HG02759 (cell line): Measurements from ENCODE around the gene DNAJB7.
"Not testable (repeated sequence)": the region's sequence is repeated elsewhere in the genome, so short reads cannot be mapped to it uniquely, and the experiment has no call there.

Experiments used
- ATAC-seq: cut with Tn5 transposase; IDR thresholded peaks from one replicate; pipeline ENCODE4 v1.9.1; 2021; ENCODE audit warnings: mild to moderate bottlenecking, moderate library complexity; ENCODE audit not compliant: unreplicated experiment

Gene DNAJB7

GRCh38 chr22:40845816-40846215, 16.1 kb downstream of the DNAJB7 start:
- ATAC-seq: not testable (repeated sequence)

DNA sequence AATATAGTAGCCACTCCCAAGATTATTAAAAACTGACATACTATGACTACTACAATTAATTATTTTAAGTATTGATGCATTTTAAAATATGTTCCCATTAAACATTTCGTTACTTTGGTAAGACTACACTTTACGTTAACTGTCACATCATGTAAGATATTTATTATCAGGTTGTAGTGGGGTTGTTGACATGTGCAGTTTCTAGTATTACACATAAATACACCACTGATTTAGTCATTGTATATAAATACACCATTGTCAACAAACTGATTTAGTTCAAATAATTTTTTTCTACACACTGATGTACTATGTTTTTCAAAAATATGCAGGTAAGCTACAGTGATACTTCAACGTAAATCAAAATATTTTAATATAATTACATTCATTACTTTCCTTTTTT, 17.0 kb downstream of the DNAJB7 start:
- no peak for ATAC-seq

GRCh38 chr22:40838486-40838885, 23.4 kb downstream of the DNAJB7 start:
- no peak for ATAC-seq

DNA sequence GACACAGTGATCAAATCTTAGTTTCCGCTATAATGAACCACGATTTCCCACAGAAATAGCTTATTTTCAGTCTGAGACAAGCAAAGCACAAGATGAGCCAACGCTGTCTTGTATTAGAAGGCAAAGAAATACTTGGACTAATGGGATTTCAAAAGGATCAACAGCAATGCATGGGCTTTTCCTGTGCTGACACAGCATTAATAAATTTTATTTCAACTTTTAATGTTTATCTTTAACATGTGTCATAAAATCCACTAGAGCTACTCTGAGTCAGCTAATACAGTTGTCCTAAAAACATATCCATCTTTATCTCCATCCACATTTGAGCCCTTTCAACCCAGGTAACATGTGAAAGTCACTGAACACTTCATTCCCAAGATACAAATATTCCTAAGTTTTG, 27.3 kb downstream of the DNAJB7 start:
- no peak for ATAC-seq

DNA sequence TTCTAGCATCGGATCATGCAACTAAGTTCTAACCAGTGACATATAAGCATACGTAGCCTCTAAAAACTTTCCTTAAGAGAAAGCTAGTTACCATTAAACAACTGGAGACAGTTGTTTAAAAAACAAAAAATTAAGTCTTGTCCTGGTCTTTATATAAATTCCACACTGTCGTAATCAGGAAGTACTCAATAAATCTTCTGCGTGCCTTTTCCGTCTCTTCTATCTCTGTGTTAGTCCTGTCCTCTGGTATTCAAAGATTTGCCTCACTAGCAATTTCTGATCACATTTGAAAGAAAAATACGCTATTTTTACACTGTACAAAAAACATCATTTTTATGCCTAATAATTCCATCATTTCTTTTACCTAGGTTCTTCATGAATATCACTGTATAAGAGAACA, 32.8 kb downstream of the DNAJB7 start:
- no peak for ATAC-seq

GRCh38 chr22:40826984-40827741, 34.8 kb downstream of the DNAJB7 start:
- ATAC-seq: no peak

DNA sequence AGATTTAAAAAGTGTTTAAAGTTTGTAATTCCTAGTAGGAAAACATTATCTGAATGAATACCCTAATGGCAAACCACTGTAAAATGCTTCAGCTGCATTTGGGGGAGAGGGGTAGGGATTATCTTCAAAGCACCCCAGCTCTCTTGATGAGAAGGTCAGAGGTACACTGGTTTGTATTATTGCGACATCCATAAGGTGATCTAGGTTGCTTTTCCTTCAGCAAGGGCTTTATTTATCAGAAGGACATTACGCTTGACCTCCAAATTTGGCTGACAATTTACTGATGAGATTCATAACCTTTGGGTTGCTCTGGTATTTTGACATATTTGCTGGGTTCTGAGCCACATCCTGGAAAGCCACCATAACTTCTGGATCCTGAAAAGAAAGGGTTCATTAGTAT, 35.6 kb downstream of the DNAJB7 start:
- not testable (repeated sequence) for ATAC-seq

GRCh38 chr22:40823426-40823825, 38.5 kb downstream of the DNAJB7 start:
- ATAC-seq: no peak

DNA sequence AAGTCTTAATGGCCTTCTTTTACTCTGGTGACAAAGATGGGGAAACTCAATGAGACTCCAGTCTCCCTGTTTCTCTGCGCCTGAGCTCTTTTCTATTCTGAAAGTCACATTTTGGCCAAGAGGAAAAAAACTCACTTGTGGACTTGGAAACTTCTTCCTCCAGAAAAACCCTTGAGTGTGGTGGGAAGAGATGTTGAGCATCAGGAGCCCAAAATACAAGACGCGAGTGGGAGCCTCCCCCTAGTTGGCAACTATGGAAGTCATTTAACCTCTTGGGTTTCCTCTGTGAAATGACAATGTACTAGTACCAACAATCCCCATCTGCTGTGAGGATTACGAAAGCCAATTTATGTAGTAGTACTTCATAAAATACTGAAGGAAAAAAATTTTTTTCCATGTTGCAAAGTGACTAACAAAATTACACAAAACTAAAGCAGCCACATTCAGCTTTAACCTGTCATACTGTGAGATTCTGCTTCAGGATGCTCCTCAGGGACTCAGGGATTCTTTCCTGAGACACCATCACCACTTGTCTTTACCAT, 42.2 kb downstream of the DNAJB7 start:
- no peak for ATAC-seq

DNA sequence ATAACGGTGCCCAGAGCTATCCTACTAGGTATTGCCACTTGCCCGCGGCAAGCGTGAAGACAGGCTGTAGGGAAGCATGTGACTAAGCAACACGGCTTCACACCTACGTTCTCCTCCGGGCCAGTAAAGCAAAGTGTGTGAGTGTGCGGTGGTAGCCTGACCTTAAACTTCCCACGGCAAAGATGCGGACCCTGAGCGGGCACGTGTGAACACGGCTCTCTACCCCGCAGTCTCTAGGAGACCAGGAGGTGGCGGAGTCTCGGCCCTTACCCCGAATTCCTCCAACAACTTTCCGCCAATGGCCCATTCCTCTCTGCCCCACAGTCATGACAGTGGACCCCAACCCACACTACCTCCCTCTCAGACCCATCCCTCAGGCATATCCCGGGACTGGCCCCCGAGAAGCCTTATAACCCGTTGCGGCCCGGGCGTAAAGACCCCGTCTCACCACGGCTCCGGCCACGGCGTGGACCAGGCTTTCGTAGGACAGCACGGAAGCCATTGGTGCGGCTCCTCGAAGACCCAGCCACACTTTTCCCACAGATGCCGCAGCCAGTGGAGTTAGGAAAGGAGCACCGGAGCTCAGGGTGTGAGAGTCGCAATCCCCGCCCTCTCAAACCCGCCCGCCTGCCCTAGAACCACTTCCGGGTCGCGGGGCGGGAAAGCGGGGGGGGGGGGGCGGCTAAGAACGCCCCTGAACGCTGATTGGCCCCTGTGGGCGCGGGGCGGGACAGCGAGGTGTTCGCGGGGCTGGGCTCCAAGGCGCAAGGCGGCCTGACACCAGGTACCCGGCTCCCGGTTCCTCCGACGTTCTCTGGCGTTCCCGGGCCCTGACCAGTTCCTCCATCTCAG, 42.9 kb downstream of the DNAJB7 start, which contains the start of gene SLC25A17:
Gene SLC25A17, minus strand, starts transcription at position 600 of the 852 bp plus-strand sequence. Its CDS starts 98 bp downstream, at position 502.
- ATAC-seq: peak; percentile 86

DNA sequence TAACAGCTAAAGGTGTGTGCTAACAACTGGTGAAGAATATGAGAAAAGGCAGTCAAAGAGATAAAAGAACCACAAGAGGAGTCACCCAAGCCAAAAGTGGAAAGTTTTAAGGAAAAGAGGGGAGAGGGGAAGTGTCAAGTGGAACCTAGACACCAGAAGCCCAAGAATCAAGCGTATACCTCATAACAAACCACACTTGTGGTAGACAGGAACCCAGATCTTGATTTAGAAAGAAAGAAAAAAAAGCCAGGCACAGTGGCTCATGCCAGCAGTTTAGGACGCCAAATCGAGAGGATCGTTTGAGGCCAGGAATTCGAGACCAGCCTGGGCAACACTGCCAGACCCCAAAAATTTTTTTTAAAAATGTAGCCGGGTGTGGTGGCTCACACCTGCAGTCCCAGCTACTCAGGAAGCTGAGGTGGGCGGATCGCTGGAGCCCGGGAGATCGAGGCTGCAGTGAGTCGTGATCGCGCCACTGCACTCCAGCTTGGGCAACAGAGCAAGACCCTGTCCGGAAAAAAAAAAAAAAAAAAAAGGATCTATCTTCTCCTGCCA, 43.6 kb downstream of the DNAJB7 start:
- peak; percentile 2 for ATAC-seq

DNA sequence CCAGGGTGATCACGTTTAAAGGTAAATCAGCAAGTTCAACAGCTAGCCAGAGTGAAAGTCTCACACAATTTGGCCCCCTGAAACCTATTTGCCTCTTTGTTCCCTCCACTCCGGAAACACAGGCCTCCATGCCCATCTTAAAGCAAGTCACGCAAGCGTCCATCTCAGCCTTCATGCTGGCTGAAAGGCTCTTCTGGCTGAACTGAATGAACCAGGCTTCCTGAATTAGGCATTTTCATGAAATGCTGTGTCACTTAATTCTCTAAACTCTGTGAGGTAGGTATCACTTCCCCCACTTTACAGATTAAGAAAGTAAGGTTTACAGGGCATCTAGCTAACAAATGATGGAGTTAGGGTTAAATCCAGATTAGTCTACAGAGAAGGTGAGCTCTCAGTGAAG, 44.2 kb downstream of the DNAJB7 start:
- ATAC-seq: no peak

DNA sequence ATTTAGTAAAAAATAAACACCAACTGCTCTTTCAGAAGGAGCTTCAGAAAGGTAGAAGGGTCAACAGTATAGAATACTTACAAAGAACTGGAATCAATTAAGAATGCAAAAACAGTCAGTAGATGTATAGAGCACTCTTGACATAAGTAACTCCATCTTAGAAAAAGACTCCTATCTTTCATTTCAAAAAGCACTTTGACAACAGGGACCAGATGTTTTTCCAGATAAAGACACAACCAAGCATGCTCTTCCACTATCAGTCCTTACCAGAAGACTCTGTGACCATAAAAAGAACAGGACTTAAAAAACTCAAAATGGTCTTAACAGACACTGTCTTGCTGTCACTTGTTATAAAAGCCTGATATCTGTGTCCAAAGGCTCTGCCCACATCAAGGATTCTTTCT, 48.0 kb downstream of the DNAJB7 start:
- ATAC-seq: no peak
